ENCODE measurements around the gene FBXW2.

GRCh38 chr9:120830865-120831264, 37.6 kb upstream of the FBXW2 start:
- TF ChIP-seq CTCF (IDR thresholded peaks at IDR 0.05) = no peak
- TF ChIP-seq POLR2A (IDR thresholded peaks at IDR 0.05) = no peak
- TF ChIP-seq EP300 (IDR thresholded peaks at IDR 0.05) = no peak
- no peak for TF ChIP-seq POLR2AphosphoS5 (IDR thresholded peaks at IDR 0.05)

Data from stomach (tissue), 4 donors.